GM21825 (cell line): ENCODE measurements around the gene TMPRSS4.

Experiments used
- ATAC-seq: cut with Tn5 transposase; IDR thresholded peaks from one replicate; pipeline ENCODE4 v1.9.1; 2021; ENCODE audit warnings: mild to moderate bottlenecking, moderate library complexity; ENCODE audit not compliant: unreplicated experiment

Gene TMPRSS4

GRCh38 chr11:118102721-118103261 lies 25.9 kb downstream of the TMPRSS4 start:
- ATAC-seq: no peak

DNA sequence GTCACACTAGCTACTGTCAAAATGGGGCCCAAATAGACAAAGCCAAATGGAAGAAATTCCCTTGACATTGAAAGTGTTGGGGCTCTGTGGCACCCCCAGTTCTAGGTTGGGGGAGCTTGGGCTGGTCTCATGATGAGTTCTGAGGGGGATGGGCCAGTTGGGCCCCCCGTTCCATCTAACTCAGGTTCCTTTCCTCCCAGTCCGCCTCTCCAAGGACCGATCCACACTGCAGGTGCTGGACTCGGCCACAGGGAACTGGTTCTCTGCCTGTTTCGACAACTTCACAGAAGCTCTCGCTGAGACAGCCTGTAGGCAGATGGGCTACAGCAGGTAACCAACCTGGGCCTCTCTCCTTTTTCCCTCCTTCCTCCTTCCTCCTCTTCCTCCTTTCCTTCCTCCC lies 27.6 kb downstream of the TMPRSS4 start:
- ATAC-seq: no peak

- no peak for ATAC-seq
These were observed 28.9 kb downstream of the TMPRSS4 start for GRCh38 chr11:118105657-118106305.

- ATAC-seq: no peak
These were observed 30.0 kb downstream of the TMPRSS4 start for GRCh38 chr11:118106789-118107335.

GRCh38 chr11:118108513-118108912 lies 31.6 kb downstream of the TMPRSS4 start:
- no peak for ATAC-seq

DNA sequence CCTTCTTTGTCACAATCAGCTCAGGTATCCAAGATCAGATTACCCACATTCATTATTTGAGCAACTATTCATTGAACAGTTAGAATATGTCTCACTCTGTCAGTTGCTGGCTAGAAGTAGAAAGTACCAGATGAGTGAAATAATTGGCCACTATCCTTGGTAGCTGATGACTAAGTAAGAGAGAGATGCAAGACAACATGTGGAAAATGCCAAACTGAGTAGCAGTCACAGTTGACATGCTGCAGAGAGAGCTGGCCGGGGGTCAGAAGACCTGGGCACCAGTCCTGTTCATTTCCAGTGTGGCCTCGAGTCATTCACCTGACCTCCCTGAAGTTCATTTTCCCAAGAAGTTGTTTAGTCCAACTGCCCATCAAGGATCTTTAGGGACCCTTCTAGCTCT lies 32.4 kb downstream of the TMPRSS4 start:
- no peak for ATAC-seq

DNA sequence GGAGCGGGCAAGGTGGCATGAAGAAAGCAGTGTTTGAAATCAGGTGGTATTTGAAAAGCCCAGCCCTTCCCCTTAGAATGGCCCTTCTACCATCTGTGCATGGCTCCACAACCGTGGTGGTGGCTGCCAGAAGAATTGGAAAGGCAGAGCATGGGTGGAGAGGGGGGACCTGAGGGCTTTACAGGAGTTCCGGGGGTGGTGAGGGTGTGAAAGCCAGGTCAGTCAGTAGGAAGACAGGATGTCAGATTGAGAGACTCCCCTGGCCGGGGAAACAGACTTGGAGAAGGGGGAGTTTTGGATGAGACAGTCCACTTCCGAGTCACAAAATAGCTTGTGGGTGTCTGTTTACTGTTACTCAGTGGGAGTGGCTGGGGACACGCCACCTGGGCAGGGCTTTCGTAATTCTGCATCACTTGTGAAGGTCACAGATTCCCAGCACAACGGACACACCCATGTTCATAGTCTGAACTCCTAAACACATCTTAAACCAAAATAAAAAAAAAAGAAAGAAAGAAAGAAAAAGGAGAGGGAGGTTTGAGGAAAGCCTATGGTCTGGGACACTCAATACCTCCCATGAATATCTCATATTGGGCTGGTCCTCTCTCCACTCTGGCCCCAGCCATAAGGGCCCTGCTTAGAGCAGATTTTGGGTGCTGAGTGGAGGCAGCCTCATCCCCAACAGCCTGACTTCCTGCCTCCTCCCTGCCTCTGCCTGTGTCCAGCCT lies 34.3 kb downstream of the TMPRSS4 start:
- no peak for ATAC-seq

DNA sequence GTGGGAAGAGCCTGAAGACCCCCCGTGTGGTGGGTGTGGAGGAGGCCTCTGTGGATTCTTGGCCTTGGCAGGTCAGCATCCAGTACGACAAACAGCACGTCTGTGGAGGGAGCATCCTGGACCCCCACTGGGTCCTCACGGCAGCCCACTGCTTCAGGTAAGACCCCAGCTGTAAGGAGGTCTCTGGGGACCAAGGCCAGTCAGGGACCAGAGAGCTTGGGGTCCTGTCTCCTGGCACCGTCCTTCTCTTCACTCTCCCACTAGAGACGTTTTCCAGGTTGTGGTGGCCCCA lies 34.8 kb downstream of the TMPRSS4 start:
- no peak for ATAC-seq

DNA sequence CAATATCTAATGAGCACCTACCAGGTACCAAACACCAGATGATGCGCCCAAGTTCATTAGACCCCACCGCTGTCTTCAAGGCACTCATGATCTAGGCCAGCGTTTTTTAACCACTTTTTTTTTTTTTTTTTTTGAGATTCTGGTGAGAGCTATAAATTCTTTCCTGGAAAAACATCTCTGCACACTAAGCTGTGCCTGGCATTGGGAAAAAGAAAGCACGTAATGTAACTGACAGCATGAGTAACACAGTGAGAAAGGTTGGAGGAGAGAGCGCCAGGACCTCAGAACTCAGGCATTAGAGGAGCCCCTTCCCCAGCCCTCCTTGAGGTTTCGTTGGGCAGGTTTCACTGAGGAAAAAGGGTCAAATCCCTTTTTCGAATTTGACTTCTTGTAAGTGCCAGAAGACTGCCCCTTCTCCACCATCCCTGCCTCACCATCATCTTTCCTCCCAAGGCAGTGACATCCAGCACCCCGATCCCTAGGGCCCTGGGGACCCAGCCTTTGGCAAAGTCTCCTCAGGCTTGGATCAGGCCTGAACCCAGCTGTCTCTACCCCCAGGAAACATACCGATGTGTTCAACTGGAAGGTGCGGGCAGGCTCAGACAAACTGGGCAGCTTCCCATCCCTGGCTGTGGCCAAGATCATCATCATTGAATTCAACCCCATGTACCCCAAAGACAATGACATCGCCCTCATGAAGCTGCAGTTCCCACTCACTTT lies 36.0 kb downstream of the TMPRSS4 start:
- no peak for ATAC-seq

DNA sequence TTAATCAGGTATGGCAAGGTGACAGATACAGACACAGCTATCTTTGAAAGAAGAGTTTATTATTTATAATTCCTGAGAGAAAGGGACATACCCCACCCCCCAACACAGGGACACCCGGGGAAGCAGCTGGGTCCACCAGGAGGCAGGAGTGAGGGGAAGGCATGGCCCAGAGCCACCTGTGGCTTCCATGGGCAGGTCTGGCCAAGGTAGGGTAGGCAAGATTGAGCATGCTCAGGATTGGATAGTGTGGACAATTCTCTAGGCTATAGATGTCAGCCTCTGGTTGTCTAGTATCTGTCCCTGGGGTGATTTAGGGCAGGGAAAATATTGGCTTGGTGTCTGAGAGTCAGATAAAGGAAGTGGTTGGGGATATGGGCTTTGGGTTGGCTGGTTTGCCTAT lies 37.4 kb downstream of the TMPRSS4 start:
- no peak for ATAC-seq

DNA sequence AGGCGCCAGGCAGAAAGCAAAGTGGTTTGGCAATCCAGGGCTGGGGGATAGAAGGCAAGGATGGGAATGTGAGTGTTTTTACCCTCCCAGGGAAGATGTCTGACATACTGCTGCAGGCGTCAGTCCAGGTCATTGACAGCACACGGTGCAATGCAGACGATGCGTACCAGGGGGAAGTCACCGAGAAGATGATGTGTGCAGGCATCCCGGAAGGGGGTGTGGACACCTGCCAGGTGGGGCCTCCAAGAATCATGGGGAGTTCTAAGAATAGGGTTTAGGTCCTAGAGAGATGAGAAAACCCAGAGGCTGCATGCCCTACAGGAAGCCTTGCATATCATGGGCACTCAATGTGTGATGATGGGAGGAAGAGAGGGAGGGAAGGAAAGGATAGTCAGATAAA lies 38.2 kb downstream of the TMPRSS4 start:
- no peak for ATAC-seq

GRCh38 chr11:118117790-118118601 lies 41.1 kb downstream of the TMPRSS4 start:
- peak; percentile 68 for ATAC-seq

DNA sequence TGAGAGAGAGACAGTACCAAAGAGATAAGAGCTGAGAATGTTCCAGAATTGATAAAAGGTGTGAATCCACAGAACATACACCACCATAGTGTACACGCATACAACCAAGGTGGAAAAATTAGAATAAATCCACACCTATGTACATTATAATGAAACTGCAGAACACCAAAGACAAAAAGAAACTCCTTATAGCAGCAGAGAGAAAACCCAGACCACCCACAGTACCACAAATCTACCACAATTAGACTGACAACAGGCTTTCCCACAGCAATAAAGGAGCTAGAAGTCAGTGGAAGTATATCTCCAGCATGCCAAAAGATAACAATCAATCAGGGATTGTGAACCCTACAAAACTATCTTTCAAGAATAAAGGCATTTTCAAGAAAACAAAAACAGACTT lies 43.9 kb downstream of the TMPRSS4 start:
- ATAC-seq: no peak

GRCh38 chr11:118124929-118125535 lies 48.2 kb downstream of the TMPRSS4 start:
- ATAC-seq: no peak

GRCh38 chr11:118126082-118126838 lies 49.4 kb downstream of the TMPRSS4 start:
- ATAC-seq: no peak

DNA sequence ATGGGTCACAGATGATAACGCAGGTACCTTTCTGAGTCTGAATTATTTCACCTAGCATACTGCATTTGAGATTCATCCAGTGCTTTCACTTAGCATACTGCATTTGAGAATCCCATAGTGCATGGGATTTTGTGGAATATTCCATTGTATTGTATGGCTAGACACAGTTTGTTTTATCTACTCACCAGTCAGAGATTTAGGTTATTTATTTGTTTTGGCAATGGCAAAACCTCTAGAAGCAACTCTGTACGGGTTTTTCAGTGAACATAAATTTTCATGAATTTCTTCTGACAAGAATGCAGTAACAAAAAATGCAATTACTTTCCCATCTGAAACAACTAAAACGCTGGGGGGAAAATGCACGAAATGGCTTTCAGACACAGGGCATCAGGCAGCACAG lies 51.4 kb downstream of the TMPRSS4 start:
- ATAC-seq: no peak

DNA sequence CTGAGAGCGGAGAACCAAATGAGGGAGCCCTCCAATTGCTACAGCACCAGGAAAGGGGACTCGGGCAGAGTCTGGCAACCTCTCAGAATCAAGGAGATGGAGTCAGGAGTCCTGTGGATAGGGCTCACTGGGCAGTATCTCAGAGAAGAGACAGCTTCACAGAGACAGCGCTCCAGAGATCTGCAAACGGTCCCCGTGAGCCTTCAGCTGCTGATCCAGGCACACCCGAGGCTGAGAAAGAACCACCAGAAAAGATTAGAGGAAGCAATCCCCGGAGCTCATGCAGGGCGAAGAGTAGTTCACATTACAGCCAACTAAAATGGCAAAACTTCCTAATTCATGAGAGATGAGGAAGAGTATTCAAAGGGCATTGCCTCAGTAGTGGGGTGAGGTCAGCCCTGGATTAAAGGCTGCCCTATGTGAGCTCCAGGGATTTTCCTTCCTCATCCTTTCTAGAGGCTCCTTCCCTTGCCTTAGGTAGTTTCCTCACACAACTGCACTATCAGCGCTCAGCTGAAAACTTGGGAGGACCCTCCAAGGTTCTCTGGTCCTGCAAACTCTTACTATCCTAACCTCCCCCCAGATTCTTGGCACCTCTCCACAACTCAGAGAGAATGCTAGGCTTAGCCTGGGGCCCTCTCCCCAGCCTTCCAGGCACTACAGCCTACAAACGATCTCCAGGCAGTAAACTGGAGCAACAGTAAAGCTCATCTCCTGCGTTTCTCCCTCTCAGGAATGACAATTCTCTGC lies 52.0 kb downstream of the TMPRSS4 start:
- no peak for ATAC-seq

GRCh38 chr11:118129471-118130172 lies 52.7 kb downstream of the TMPRSS4 start:
- no peak for ATAC-seq
